Fibroblast of skin of left quadriceps (primary cell): Measurements from ENCODE around the gene TANGO2.
"Not testable (repeated sequence)": the region's sequence is repeated elsewhere in the genome, so short reads cannot be mapped to it uniquely, and the experiment has no call there.

Experiments used
- DNase-seq, 2 experiments: peaks; one replicate each; pipeline ENCODE4 v3.0.0-alpha.2; 2013; ENCODE audit warnings: low read depth in 2 of 2

Gene TANGO2

DNA sequence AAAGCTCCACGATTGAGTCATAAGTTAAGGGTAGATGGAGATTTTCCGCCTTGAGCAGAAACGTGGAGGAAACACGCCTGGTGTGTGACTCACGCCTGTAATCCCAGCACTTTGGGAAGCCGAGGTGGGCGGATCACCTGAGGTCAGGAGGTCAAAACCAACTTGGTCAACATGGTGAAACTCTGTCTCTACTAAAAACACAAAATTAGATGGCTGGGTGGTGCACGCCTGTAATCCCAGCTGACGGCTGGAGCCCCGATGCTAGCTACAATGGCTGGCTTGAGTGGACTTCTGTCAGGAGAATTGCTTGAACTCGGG, 41.8 kb downstream of the TANGO2 start:
- no peak for DNase-seq

DNA sequence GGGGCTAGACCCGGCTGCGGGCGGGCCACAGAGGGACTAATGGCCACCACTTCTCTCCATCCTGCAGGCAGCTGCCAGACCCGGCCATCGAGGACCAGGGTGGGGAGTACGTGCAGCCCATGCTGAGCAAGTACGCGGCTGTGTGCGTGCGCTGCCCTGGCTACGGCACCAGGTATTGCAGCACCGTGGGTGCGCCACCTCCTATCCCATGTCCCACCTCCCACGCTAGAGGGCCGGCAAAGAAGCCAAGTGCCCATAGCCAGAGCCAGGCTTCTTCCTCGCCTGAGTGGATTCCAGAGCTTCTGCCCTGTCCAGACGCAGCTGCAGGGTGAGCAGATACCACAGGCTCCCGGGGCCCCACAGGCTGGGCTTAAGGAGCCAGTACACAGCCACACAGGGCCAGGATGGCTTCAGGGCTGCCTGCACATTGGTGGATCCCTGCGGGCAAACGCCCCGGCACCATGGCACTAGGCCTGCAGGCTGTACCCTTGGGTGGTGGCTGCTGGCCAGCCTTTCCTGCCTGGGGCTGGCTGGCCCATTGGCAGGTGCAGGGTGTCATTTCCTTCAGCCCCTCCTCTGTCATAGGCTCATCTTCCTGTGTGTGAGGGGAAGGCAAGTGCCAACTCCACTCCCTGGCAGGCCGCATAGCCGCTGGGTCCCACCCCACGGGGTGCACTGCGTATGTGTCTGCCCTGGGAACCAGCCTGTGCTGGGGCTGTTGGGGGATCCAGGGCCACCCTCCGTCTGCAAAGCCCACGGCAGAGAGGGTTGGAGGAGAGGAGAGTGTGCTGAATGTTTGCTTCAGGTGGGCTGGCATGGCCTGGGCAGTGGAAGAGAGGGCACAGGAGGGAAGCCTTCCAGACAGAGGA, 42.6 kb downstream of the TANGO2 start:
- no peak for DNase-seq

DNA sequence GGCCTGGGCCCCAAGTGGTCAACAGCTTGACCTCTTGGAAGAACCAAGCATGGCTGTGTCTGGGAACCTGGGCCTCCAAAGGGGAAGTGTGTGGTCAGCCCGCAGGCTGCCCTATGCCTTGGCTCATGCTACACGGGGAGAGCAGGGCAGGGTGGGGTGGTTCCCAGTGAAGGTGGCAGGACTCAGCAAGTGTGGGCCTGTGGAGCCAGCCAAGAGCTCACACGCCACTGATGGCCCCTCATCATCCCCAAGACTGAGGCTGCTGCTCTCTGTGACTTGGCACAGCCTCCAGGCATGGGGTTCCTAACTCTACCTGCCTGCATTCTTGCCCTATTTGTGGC, 43.2 kb downstream of the TANGO2 start:
- no peak for DNase-seq

GRCh38 chr22:20064545-20065262, 43.8 kb downstream of the TANGO2 start:
- DNase-seq, result no peak

DNA sequence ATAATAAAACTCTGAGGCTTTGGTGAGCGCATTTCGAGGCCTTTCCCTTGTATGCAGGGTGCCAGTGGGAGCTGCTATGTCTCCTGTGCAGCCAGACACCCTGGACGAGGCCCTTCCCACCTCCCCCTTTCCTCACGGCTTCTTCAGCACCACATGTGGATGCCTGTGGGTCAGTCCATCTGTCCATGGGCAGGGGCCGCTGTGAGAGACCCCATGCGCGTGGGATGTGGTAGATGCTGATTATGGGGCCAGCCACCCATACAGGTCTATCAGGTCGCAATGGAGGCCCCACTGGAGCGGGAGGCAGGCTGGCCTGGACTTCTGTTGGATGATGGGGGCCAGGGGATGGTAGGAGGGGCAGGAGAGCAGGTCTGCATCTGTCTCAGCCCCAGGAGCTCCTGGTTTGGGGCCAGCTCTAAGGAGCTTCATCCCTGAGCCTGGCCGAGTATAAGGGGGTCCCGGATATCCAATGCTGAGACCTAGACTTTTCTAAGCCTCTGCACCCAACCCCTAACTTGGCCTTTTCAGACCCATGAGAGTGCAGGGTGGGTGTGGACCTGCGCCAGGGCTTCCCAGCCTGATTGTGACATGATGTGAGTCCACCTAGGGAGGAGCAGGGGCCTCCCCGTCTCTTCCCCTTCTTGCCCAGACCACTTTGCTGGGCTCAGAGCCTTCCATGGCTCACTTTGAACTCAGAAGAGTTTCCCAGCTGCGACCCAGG, 45.1 kb downstream of the TANGO2 start:
- DNase-seq, result no peak

DNA sequence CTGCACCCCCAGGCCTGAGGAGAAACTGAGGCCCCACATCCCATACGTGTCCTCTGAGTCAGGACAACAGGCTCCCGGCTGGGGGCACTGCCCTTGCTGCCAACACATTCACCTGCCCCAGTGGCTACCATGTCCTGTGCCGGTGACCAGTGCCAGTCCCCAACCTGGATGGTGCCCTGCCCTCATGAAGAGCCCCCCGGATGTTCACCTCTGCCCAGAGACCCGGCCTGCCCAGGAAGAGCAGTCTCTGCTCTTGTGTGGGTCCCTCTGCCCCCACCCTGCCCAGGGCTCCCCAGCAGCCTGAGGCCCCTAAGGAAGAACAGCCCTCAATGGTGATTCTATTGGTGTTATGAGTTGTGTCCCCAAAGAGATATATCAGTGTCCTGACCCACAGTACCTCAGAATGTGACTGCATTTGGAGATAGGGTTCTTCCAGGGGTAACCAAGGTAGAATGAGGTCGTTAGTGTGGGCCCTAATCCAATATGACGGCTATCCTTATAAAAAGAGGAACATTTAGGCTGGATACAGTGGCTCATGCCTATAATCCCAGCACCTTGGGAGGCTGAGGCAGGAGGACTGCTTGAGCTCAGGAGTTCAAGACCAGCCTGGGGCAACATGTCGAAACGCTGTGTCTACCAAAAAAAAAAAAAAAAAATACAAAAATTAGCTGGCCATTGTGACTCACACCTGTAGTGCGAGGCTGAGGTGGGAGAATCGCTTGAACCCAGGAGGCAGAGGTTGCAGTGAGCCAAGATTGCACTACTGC, 45.9 kb downstream of the TANGO2 start:
- no peak for DNase-seq

GRCh38 chr22:20067384-20067682, 46.4 kb downstream of the TANGO2 start:
- DNase-seq, result not testable (repeated sequence)

DNA sequence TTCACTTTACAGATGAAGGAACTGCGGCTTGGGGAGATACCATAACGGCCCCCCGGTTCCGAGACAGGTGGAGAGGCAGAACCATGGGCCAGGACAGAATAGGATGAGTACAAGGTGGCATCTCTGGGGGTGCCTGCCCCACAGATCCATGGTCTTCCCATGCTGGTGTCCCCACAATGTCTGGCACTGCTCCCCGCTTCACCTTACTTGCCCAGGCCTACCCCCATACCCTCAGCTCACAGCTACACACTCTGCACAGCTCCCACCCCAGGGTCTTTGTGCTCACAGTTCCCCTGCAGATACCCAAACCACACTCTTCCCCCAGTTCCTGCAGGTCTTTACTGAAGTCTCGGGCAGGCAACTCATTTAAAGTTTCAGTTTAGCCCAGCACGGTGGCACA, 47.7 kb downstream of the TANGO2 start:
- DNase-seq, result no peak

DNA sequence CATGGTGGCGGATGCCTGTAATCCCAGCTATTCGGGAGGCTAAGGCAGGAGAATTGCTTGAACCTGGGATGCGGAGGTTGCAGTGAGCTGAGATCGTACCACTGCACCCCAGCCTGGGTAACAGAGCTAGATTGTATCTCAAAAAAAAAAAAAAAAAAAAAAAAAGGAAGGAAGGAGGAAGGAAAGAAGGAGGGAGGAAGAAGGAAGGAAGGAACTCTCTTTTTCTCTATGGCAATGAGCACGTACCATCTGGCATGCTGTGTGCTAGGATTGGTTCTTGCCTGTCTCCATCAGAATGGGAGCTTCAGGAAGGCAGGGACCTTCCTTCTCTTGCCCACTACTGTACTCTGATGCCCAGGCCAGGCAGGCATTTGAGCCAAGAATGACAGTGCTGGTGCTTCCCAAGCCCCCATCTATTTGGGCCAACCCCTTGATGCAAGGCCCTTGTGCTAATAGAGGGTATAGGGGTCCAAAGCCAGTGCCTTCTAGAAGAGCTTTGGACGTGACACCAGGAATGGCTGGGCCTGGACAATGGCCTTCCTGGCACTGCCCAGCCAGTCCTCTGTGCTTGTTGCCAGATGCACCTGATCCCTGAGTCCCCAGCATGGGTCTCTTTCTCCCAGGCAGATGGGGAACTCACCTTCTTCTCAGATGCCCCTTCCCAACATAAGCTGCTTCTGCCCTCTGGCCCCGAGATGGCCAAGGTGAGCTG, 48.6 kb downstream of the TANGO2 start:
- DNase-seq, result no peak

- DNase-seq, result no peak
Observed at GRCh38 chr22:20071524-20071972, 50.6 kb downstream of the TANGO2 start.

DNA sequence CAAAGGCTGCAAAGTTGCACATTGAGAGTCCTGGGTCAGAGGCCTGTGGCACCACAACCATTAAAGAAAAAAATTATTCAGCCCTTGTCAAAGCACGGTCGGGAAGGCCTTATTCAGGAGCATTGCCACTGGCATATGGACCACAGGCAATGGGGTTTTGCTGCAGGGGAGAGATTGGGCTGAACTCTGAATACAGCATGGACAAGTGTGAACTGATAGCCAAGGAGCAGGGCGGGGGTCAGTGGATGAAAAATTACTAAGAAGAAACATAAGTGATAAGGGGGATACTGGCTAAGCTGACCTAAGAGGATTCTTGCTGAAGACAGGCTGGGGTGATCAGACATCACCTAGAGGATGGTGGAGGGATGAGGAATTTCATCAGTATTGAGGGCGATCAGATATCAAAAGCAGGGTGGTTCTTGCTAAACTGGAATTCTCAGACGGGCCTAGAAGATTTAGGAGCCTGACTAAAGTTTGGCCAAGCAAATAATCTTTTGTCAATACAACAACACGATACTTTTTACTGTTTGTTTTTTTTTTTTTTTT, 55.8 kb downstream of the TANGO2 start:
- no peak for DNase-seq

- peak; percentile 92 for DNase-seq
Observed at GRCh38 chr22:20079745-20080444, 59.0 kb downstream of the TANGO2 start, which contains the start of gene DGCR8. TSS of gene DGCR8 (plus strand) at chr22:20080241. CDS start at chr22:20085964, 5,723 bp downstream.

DNA sequence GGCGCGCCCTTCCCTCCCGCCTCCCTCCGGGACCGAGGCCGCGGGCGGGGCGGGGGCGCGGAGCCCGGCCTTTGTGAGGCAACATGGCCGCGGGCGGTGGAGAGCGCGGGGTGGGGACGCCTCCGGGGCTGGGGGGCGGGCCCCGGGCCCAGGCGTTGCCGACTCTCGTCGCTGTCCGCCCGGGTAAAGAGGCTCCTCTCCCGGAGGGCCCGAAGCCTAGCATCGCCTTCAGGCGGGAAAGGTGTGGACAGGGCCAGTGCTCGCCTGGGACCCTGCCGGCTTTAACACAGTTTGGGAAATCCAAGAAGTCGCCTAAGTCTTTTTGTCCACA, 59.5 kb downstream of the TANGO2 start:
- peak in 1 of 2 experiments; percentile 13 for DNase-seq

DNA sequence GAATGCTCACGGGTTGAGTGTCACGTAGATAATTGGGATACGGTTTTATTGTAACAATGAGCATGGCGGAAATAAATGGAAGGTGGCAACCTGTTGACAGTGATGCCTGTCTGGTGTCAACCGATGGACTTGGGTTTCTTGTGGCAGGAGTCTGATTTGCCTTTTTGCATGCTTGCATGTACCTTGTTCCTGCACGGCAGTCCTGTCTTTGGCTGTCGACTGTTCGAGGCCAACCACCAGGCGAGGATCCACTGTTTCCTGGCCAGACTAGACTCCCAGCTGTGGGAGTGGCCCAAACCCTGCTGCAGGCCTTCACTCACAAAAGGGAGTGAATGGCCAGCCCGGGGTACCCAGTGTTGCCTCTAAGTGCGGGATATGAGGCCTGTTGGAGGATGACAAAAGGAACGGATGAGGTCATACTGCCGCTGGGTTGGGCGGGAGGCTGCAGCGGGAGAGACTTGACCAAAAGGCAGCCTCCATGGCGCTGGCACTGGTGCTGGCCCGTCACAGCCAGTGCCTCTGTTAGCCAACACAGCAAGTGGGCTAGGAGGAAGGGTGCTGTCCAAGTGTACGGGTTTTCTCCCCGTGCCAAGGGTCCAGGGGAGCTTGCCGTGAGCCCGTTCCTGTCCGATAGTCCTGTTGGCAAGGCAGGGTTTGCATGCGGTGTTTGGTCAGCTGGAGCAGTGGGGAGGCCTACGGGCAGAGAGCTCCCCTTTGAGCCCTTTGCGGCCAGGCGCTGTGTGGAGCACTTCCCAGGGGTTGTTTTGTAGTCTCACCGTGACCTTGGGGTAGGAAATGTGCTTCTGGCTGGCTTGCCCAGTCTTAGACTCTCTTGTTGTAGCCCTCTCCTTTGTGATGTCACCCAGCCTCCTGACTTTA, 60.1 kb downstream of the TANGO2 start:
- DNase-seq, result peak in 1 of 2 experiments; percentile 4

GRCh38 chr22:20083157-20083890, 62.4 kb downstream of the TANGO2 start:
- DNase-seq, result no peak

DNA sequence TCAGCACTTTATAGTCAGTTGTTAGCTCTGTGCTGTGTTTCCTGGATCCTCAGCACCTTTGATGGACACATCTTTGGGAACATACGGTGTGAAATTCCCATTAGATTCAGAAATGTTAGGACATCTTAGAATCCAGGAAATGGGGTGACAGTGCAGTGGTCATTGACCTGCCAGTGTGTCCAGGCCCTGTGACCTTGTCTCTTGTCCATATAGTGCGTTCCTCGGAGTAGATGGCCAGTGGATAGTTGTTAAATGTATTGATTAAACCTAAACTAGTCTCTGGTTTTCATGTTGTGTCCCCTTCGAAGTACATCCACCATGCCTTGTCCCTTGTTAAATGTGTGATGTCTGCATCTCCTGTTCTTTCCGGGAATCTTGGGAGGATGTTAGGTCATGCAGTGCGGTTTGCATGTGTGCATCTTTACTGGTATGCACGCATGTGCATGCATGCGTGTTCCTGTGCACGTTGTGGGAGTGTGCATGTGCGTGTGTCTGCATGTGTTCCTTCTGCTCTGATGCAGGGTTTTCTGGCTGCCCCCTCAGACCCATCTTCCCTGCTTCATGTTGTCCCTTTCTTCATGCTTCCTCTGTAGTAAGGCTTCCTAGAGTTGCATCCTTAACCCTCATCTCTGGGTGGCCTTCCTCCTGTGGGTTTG, 63.1 kb downstream of the TANGO2 start:
- no peak for DNase-seq

DNA sequence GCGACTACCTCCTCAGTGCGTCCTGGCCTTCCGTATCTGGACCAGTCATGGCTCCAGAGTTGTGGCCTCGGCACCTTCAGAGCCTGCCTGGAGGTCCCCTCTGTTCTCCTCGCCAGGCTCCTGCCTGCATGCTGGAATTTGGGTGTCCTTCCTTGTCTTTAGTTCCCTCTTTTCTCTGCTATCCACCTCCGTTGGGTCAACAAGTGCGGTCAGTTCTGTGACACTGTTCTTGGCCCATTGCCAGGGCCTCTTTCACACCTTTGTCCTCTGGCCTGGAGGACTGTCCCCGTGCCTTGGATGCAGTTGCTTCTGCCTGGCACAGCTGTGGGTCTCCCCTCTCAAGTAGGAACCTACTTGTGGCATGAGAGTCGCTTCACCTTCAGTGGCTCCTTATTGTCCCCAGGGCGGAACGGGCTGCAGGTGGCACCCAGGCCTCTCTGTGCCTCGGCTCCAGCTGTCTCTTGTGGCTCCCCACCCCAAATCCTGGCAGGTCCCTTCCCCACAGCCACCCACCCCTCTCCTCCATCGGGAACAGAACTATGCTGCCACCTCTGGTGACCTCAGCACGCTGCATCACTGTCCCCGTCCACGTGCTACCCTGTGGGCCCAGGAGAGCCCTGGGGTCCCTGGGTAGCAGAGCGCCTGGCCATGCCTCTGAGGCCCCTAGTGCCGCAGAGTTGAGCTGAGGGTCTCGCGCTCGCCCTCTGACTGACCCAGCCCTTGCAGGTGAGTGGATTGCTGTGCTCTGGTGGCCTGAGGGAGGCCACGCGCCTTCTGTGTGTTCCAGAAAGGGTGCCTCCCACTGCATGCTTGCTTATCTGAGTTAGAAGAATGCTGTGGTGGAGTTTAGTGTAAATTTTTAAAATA, 63.9 kb downstream of the TANGO2 start:
- DNase-seq, result no peak
